Stomach (tissue), 4 donors: Measurements from ENCODE around the gene NUP188.

Experiments used
- CTCF ChIP-seq, 7 experiments: fragments of 450-650 bp in 4 of 7; fragments of 200-600 bp in 3 of 7; sonication (generic) in 3 of 7; IDR thresholded peaks; one replicate each; pipeline ENCODE4 v1.5.1; 2016 to 2019; ENCODE audit warnings: antibody characterized with exemption in 7 of 7, control low read depth in 2 of 7, mild to moderate bottlenecking in 1 of 7
- POLR2A ChIP-seq, 4 donors: fragments of 450-650 bp; IDR thresholded peaks; one replicate each; pipeline ENCODE4 v1.6.1; 2016; ENCODE audit warnings: antibody characterized with exemption in 4 of 4, control low read depth in 2 of 4, mild to moderate bottlenecking in 1 of 4, moderate library complexity in 1 of 4
- POLR2AphosphoS5 ChIP-seq, 3 donors: sonication (generic); formaldehyde crosslinking; IDR thresholded peaks; one replicate each; pipeline ENCODE4 v1.6.1; 2016; ENCODE audit warnings: antibody characterized with exemption in 3 of 3

DNA sequence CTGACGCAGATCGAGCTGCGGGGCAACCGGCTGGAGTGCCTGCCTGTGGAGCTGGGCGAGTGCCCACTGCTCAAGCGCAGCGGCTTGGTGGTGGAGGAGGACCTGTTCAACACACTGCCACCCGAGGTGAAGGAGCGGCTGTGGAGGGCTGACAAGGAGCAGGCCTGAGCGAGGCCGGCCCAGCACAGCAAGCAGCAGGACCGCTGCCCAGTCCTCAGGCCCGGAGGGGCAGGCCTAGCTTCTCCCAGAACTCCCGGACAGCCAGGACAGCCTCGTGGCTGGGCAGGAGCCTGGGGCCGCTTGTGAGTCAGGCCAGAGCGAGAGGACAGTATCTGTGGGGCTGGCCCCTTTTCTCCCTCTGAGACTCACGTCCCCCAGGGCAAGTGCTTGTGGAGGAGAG, 31.3 kb upstream of the NUP188 start:
- TF ChIP-seq CTCF (IDR thresholded peaks at IDR 0.05) (no peak), POLR2AphosphoS5 (IDR thresholded peaks at IDR 0.05) (no peak), POLR2A (IDR thresholded peaks at IDR 0.05) (no peak)
